ENCODE measurements around the gene SYT8.
A peak's percentile ranks its signal among the peaks of the same experiment; 100 is the strongest.

The SYT8 gene

GRCh38 chr11:1848640-1849430 is 14.0 kb downstream of the SYT8 start:
- Mint-ChIP-seq H3K27me3 (ENCODE audit: low read depth, poor library complexity) (peaks cover 5% of the 10 kb centered on the region), H3K27ac (peak overlapping the region; percentile 59), H3K9me3 (peaks cover 3% of the 10 kb centered on the region), H3K4me3 (no peak overlapping the region), H3K36me3 (ENCODE audit: low read depth) (no peaks in the 10 kb centered on the region), H3K4me1 (peaks cover 52% of the 10 kb centered on the region)
- no peak for DNase-seq
- TF ChIP-seq, protein P1, sequence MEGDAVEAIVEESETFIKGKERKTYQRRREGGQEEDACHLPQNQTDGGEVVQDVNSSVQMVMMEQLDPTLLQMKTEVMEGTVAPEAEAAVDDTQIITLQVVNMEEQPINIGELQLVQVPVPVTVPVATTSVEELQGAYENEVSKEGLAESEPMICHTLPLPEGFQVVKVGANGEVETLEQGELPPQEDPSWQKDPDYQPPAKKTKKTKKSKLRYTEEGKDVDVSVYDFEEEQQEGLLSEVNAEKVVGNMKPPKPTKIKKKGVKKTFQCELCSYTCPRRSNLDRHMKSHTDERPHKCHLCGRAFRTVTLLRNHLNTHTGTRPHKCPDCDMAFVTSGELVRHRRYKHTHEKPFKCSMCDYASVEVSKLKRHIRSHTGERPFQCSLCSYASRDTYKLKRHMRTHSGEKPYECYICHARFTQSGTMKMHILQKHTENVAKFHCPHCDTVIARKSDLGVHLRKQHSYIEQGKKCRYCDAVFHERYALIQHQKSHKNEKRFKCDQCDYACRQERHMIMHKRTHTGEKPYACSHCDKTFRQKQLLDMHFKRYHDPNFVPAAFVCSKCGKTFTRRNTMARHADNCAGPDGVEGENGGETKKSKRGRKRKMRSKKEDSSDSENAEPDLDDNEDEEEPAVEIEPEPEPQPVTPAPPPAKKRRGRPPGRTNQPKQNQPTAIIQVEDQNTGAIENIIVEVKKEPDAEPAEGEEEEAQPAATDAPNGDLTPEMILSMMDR (IDR thresholded peaks at IDR 0.05) = no peak

DNA sequence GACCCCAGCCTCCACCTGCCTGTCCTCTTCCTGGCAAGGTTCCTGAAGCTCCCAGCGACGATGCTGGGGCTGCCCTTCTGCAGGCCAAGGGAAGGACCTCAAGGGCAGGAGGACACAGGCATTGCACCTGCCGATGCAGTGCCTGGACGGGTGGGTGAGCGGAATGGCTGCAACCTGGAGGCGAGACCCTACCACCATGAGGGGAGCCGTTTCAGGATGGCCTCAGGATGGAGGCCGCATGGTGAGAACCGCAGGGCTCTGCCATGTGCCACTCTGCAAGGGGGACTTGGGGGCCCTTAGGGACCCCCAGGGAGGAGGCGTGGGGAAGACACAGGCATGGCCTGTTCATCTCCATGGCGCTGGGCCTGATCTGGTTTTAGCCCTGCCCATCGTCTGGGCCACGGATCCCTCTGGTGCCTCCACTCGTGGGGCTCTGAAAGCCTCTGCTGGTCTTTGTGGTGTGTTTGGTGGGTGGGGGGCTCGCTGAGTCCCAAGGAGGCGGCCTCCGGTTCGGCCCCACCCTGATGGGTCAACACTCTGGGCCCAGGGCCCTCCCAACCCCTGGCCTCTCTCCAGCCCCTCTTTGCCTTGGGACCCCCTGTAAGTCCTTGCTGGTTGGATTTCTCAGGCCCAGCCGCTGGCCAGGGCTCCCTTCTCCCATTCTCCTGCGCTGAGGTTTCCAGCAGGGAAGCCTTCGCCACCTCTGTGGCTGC is 16.8 kb downstream of the SYT8 start:
- no peak for DNase-seq
- peaks cover 3% of the 10 kb centered on the region for H3K9me3 Mint-ChIP-seq
- no peaks in the 10 kb centered on the region for H3K36me3 Mint-ChIP-seq (ENCODE audit: low read depth)
- no peak overlapping the region for H3K27ac Mint-ChIP-seq
- no peak overlapping the region for H3K4me3 Mint-ChIP-seq
- H3K4me1 Mint-ChIP-seq = peaks cover 42% of the 10 kb centered on the region
- TF ChIP-seq, protein P1 (IDR thresholded peaks at IDR 0.05) = no peak
- H3K27me3 Mint-ChIP-seq (ENCODE audit: low read depth, poor library complexity) = peaks cover 9% of the 10 kb centered on the region

- H3K4me3 Mint-ChIP-seq = no peak overlapping the region
Observed at GRCh38 chr11:1852271-1852876, 17.6 kb downstream of the SYT8 start.

DNA sequence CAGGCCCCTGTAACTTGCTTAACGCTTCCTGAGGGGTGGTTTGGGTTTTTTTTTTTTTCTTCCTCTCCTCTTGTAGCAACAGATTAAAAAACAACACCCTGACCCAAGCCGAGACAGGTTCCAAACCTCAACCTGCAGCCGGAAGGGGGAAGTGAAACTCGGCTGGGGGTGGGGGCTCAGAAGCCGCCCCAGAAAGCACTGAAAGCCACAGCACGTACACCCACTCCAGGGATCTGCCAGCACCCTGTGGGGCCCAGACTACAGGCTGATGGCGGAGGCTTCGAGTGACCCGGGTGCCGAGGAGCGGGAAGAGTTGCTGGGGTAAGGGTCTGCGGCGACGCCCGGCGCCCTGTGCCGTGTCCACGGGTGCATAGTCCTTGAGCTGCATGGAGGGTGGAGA is 18.1 kb downstream of the SYT8 start, which contains the start of gene LSP1:
Gene LSP1 (plus strand): TSS at position 208 of the 400 bp plus-strand sequence. CDS start 61 bp downstream, at position 269.
- Mint-ChIP-seq H3K4me1 (peaks cover 32% of the 10 kb centered on the region), H3K27ac (no peak within 1 kb of the TSS), H3K36me3 (ENCODE audit: low read depth) (no peaks in the 10 kb centered on the region), H3K4me3 (no peak within 1 kb of the TSS), H3K9me3 (peaks cover 3% of the 10 kb centered on the region), H3K27me3 (ENCODE audit: low read depth, poor library complexity) (peaks cover 9% of the 10 kb centered on the region)
- TF ChIP-seq, protein P1 (IDR thresholded peaks at IDR 0.05) = no peak
- no peak for DNase-seq

More at GRCh38 chr11:1852271-1852876, 17.6 kb downstream of the SYT8 start:
- H3K9me3 Mint-ChIP-seq = peaks cover 3% of the 10 kb centered on the region
- H3K27ac Mint-ChIP-seq = no peak overlapping the region
- TF ChIP-seq, protein P1 (IDR thresholded peaks at IDR 0.05) = no peak
- no peaks in the 10 kb centered on the region for H3K36me3 Mint-ChIP-seq (ENCODE audit: low read depth)
- no peak for DNase-seq
- H3K27me3 Mint-ChIP-seq (ENCODE audit: low read depth, poor library complexity) = peaks cover 9% of the 10 kb centered on the region
- H3K4me1 Mint-ChIP-seq = peaks cover 36% of the 10 kb centered on the region

- TF ChIP-seq, protein P1 (IDR thresholded peaks at IDR 0.05) = no peak
- Mint-ChIP-seq H3K27me3 (ENCODE audit: low read depth, poor library complexity) (peaks cover 9% of the 10 kb centered on the region), H3K4me3 (no peak overlapping the region), H3K9me3 (peaks cover 3% of the 10 kb centered on the region), H3K4me1 (peaks cover 36% of the 10 kb centered on the region), H3K36me3 (ENCODE audit: low read depth) (no peaks in the 10 kb centered on the region), H3K27ac (no peak overlapping the region)
- no peak for DNase-seq
Observed at GRCh38 chr11:1853376-1854131, 18.8 kb downstream of the SYT8 start.

Measured in nephron progenitor cell (in vitro differentiated cells).